Measurements from ENCODE around the gene CHCHD3.

Gene CHCHD3

GRCh38 chr7:133081599-133082389 lies at the start of gene CHCHD3:
TSS of gene CHCHD3 (minus strand) at chr7:133082090. CDS start at chr7:133081937, 153 bp downstream.
- DNase-seq (ENCODE audit: low read depth, low spot score), result peak; percentile 93

DNA sequence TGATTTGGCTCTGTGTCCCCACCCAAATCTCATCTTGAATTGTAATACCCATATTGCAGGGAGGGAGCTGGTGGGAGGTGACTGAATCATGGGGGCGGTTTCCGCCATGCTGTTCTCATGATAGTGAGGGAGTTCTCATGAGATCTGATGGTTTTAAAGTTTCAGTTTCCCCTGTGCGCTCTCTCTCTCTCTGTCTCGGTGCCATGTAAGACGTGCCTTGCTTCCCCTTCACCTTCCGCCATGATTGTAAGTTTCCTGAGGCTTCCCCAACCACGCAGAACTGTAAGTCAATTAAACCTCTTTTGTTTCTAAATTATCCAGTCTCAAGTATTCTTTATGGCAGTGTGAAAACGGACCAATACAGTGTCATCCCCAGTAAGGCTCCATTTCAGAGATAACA lies 48.3 kb upstream of the CHCHD3 start:
- DNase-seq (ENCODE audit: low read depth, low spot score), result no peak

GRCh38 chr7:133126422-133126821 lies 44.5 kb upstream of the CHCHD3 start:
- no peak for DNase-seq (ENCODE audit: low read depth, low spot score)

DNA sequence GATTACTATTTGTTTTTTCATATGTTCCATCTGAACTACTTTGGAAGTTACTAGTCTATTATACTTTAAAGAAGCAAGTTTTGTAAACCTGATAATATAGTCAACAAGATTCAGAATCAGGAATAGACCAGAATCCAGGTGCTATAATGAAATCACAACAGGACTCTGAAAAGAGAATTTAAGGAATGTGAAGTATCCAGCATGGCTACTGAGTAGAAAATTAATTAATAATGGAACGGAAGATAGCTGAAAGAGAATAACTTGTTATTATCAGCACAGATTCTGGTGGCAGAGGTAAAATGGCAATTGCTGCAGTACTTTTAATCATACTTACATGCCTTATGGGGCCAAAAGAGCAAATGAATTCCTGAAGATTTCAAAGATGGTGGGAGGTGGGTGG lies 43.1 kb upstream of the CHCHD3 start:
- DNase-seq (ENCODE audit: low read depth, low spot score), result no peak

GRCh38 chr7:133121175-133121844 lies 39.4 kb upstream of the CHCHD3 start:
- DNase-seq (ENCODE audit: low read depth, low spot score), result no peak

GRCh38 chr7:133119067-133119466 lies 37.2 kb upstream of the CHCHD3 start:
- no peak for DNase-seq (ENCODE audit: low read depth, low spot score)

- DNase-seq (ENCODE audit: low read depth, low spot score), result no peak
Measured at GRCh38 chr7:133118261-133118660, 36.4 kb upstream of the CHCHD3 start.

GRCh38 chr7:133117452-133117851 lies 35.6 kb upstream of the CHCHD3 start:
- DNase-seq (ENCODE audit: low read depth, low spot score), result no peak

DNA sequence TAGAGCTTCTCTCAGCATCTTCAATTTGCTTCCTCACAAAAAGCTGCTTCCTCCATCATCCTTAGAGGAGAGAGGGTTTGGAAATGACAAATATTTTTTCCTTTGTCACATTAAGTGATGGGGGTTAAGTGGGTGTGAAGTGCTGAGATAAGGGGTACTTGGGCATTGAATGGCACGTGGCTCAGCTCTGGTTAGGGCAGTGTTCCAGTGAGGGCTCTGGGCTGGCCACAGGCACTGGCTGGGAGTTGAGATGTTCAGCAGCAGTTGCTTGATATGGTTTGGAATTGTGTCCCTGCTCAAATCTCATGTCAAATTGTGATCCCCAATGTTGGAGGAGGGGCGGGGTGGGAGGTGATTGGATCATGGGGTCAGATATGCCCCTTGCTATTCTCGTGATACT lies 33.7 kb upstream of the CHCHD3 start:
- DNase-seq (ENCODE audit: low read depth, low spot score), result no peak

DNA sequence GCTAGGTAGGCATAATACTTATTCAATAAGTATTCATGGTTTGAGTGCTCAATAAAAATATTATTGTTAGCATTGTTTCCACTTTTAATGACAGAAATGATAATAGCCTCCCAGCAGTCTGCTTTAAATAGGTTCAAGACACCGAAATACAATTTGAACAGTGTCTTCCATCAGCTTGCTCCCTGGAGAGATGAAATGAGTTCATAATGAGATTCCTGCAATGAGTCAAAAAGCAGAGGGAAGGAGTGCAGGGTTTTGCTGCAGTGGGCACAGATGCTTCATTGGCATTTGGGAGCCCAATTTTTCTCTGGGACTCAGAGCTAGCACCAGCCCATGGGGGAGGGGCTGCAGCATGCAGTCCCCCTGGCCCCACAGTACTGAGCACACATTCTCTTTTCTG lies 32.6 kb upstream of the CHCHD3 start:
- DNase-seq (ENCODE audit: low read depth, low spot score), result no peak

DNA sequence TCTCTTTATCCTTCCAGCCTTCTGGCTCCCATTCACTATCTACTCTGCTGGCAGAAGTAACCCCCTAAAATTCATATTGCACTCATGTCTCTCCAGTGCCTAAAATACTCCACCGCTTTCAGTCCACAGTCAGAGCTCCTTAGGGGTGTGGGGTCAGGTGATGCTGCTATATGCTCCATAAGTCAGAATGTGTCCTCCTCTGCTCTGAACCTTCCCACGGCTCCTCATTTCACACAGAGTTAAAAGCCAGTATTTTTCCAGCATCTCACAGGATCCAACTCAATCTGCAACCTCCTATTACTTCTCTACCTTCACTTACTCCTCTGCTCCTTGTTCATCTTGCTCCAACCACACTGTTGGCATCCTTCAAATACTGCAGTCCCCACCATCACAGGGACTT lies 31.1 kb upstream of the CHCHD3 start:
- no peak for DNase-seq (ENCODE audit: low read depth, low spot score)

GRCh38 chr7:133112335-133112734 lies 30.4 kb upstream of the CHCHD3 start:
- DNase-seq (ENCODE audit: low read depth, low spot score), result no peak

GRCh38 chr7:133110312-133110711 lies 28.4 kb upstream of the CHCHD3 start:
- no peak for DNase-seq (ENCODE audit: low read depth, low spot score)

- DNase-seq (ENCODE audit: low read depth, low spot score), result no peak
Measured at GRCh38 chr7:133109816-133110215, 27.9 kb upstream of the CHCHD3 start.

DNA sequence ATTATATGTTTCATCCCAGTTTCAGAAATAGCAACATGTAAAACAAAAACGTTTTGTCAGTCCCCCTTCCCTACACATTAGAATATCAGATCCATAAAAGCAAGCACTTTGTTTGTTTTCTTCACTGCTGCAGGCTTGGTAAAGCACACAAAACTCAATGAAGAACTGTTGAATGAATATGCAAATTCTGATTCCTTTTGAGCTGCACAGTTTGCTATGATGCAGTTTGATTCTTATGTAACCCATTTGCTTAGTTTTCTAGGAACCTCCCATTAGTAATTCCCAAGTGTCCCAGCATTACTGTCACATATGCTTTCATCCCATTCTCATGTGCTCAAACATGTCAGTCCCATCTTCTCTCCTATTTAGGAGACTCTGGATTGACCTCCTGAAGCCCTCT lies 26.1 kb upstream of the CHCHD3 start:
- no peak for DNase-seq (ENCODE audit: low read depth, low spot score)

DNA sequence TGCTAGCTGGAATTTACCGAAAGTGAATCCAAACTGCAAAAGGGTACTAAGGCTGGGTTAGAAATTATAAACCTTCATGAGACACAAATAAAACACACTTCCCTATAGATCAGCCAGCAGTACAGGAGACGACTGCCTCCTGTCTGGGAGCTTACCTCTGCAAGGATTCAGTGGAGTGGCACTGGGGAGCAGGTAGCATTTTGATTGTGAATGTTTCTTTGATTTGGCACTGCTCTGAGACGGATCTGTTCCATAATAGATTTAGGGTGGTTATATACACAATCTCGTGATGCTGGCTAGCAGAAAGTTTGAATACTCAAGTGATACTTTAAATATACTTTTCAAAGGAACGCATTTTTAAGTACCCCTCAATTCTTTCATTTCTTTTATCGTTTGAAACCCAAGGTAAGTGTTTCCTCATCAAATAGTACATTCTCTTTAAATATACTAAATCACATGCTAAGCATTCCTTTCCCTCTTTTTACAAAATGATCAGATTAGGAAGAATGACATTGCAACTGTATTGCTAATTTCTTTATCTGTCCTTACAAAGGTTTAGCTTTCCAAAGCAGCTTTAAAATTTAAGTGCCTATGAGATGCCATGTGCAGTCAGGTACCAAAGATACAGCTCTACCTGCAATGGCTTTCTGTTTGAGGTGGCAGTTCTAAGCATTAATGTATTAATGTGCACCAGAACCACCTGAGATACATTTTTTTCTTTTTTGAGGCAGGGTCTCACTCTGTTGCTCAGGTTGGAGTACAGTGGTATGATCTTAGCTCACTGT lies 20.6 kb upstream of the CHCHD3 start:
- DNase-seq (ENCODE audit: low read depth, low spot score), result no peak

- DNase-seq (ENCODE audit: low read depth, low spot score), result no peak
Measured at GRCh38 chr7:133099633-133100286, 17.9 kb upstream of the CHCHD3 start.

GRCh38 chr7:133095119-133095671 lies 13.3 kb upstream of the CHCHD3 start:
- no peak for DNase-seq (ENCODE audit: low read depth, low spot score)

- no peak for DNase-seq (ENCODE audit: low read depth, low spot score)
Measured at GRCh38 chr7:133091943-133092464, 10.1 kb upstream of the CHCHD3 start.

DNA sequence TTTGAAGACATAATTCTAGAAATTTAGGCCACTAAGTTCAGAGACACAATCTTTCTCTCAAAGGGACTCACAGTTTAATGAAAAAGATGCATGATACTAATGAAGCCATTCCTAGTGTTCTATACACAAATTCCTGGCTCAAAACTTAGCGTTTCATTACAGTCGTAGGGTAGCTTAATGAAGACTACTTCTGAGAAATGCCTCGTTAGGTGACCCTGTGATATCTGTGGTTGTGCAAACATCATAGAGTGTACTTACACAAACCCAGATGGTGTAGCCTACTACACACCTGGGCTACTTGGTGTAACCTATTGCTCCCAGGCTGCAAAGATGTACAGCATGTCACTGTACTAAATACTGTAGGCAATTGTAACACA lies 488 bp upstream of the CHCHD3 start:
- DNase-seq (ENCODE audit: low read depth, low spot score), result no peak

- DNase-seq (ENCODE audit: low read depth, low spot score), result no peak
Measured at GRCh38 chr7:133081119-133081598, 731 bp downstream of the CHCHD3 start.

Measured in activated naive CD8-positive, alpha-beta T cell treated with anti-CD3 and anti-CD28 coated beads, Interleukin-2, amount 50 U/mL, for 16 hours (primary cell).